Stimulated activated naive CD8-positive, alpha-beta T cell treated with anti-CD3 and anti-CD28 coated beads, Interleukin-15, amount 100 ng/mL, for 72 hours (primary cell): ENCODE data around the gene FLT1.

ENCODE experiments used
- ATAC-seq: fragments of 150-1000 bp; cut with Tn5 transposase; 2 replicates; pipeline ENCODE4 v1.10.0; 2021; ENCODE audit warnings: mild to moderate bottlenecking, moderate library complexity
- DNase-seq, 2 donors: peaks; one replicate each; pipeline ENCODE4 v3.0.0; 2021 to 2022
- H3K27ac Mint-ChIP-seq, 2 donors: one replicate each; pipeline ENCODE4 v1.8.0; 2022; ENCODE audit warnings: mild to moderate bottlenecking in 2 of 2, mixed read lengths in 2 of 2, moderate library complexity in 2 of 2
- H3K27me3 Mint-ChIP-seq: one replicate; pipeline ENCODE4 v1.8.0; 2022; ENCODE audit warnings: mixed read lengths
- H3K4me1 Mint-ChIP-seq: one replicate; pipeline ENCODE4 v1.8.0; 2022; ENCODE audit warnings: mild to moderate bottlenecking, mixed read lengths
- H3K4me3 Mint-ChIP-seq, 2 donors: one replicate each; pipeline ENCODE4 v1.8.0; 2022; ENCODE audit warnings: mild to moderate bottlenecking in 2 of 2, mixed read lengths in 2 of 2, moderate library complexity in 1 of 2
- H3K9me3 Mint-ChIP-seq, 2 donors: one replicate each; pipeline ENCODE4 v1.8.0; 2022; ENCODE audit warnings: mixed read lengths in 2 of 2

The FLT1 gene

GRCh38 chr13:28501547-28501946, 6.6 kb upstream of the FLT1 start:
- Mint-ChIP-seq H3K4me3 (no peak overlapping the region), H3K9me3 (no peaks in the 10 kb centered on the region)

DNA sequence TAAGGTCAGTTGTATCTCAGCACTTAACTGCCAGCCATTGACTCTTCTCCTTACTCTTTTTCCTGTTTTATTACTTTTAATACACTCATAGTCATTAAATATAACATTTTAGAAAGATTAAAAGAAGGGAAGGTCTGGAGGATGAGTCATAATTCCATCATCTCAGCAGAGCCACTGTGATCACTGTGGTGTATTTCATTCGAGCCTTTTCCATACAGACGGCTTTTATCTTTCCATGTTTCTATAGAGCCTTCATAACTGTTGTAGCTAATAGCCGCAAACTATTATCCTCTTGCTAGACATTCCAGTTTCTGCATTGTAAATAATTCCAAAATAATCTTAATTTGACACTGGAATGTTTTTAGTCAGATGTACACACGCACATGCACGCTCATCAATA, 4.7 kb upstream of the FLT1 start:
- H3K4me1 Mint-ChIP-seq = peaks cover 7% of the 10 kb centered on the region
- ATAC-seq = no peak
- no peak overlapping the region for H3K4me3 Mint-ChIP-seq
- no peak overlapping the region for H3K27ac Mint-ChIP-seq
- DNase-seq = no peak
- H3K9me3 Mint-ChIP-seq = no peaks in the 10 kb centered on the region
- peaks cover 30% of the 10 kb centered on the region for H3K27me3 Mint-ChIP-seq

More at GRCh38 chr13:28501547-28501946, 6.6 kb upstream of the FLT1 start:
- ATAC-seq (no peak), DNase-seq (no peak)
- no peak overlapping the region for H3K27ac Mint-ChIP-seq
- H3K4me1 Mint-ChIP-seq = peaks cover 12% of the 10 kb centered on the region
- H3K27me3 Mint-ChIP-seq = peaks cover 15% of the 10 kb centered on the region

DNA sequence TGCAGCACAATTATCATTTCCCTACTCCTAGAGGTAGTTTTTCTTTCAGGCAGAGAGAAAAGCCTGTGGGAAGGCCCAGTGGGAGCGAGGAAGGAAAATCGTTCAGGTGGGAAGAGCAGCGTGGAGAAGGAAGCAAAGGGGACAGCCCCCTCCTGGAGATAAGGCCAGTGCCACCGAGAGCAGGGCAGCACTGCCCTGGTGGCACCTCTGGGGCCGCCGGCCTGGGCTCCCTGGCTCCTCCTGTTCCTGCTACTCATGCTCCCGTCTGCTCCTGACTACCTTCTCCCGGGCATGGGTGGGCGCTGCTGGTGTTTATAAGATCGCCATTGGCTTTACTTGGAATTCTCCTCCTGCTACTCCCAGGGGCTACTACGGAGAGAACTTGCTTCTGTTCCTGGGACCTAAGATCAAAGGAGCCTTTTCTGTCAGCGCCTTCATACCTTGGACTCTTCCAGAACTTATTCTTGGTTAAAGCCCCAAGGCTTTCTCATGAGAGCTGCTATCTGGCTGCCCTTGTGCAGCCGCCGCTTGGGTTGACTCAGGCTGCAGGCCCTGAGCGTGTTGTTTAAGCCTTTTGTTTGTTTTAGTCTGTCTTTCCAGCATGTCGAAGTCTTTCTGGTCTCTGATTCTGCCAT, 3.7 kb upstream of the FLT1 start:
- Mint-ChIP-seq H3K4me1 (peaks cover 10% of the 10 kb centered on the region), H3K4me3 (no peak overlapping the region), H3K27ac (no peak overlapping the region), H3K9me3 (no peaks in the 10 kb centered on the region), H3K27me3 (peaks cover 34% of the 10 kb centered on the region)
- ATAC-seq (no peak), DNase-seq (no peak)

- DNase-seq (no peak), ATAC-seq (no peak)
- no peaks in the 10 kb centered on the region for H3K9me3 Mint-ChIP-seq
- peaks cover 20% of the 10 kb centered on the region for H3K4me1 Mint-ChIP-seq
- peaks cover 38% of the 10 kb centered on the region for H3K27me3 Mint-ChIP-seq
- no peak overlapping the region for H3K4me3 Mint-ChIP-seq
- H3K27ac Mint-ChIP-seq = no peak overlapping the region
Observed at GRCh38 chr13:28497143-28497876, 2.4 kb upstream of the FLT1 start.

GRCh38 chr13:28496188-28496564, 1.2 kb upstream of the FLT1 start:
- ATAC-seq = no peak
- Mint-ChIP-seq H3K9me3 (no peaks in the 10 kb centered on the region), H3K27me3 (peaks cover 38% of the 10 kb centered on the region), H3K27ac (no peak overlapping the region), H3K4me1 (peaks cover 24% of the 10 kb centered on the region), H3K4me3 (peak overlapping the region in 1 of 2 donors; percentile 57)
- no peak for DNase-seq

DNA sequence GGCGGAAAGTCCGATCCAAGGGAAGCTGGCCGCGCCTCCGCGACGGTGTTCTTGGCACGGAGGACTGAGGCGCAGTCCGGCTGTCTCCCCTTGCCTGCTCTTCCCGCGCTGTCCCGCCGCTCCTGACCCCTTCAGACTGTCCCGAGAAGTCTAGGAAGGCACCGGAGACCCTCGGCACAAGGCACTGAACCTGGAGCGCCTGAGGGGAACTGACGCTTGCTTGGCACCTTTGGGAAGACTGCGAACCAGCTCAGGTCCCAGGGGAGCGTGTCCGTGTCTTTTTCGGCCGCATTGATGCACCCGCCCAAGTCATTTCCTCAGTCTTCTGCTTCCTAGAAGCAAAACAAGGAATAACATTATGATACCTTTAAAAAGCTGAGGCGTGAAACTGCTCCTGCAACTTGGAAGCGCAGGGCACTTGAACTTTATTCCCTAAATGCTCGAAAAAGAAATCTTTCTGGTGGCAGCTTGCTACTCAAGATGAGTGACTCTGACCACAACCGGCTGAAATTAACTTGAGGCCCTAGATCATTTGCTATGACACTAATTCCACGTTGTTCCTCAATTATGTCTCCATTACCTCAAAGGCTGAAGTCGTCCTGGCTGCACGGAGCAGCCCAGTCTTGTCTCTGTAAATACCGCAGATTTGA, 735 bp upstream of the FLT1 start:
- Mint-ChIP-seq H3K27ac (no peak overlapping the region), H3K4me3 (peak overlapping the region; percentile 78 to 85), H3K27me3 (peaks cover 43% of the 10 kb centered on the region), H3K4me1 (peaks cover 24% of the 10 kb centered on the region), H3K9me3 (no peaks in the 10 kb centered on the region)
- DNase-seq (no peak), ATAC-seq (no peak)

GRCh38 chr13:28494504-28494777, 487 bp downstream of the FLT1 start:
- Mint-ChIP-seq H3K4me1 (peaks cover 27% of the 10 kb centered on the region), H3K4me3 (peak overlapping the region; percentile 78 to 85), H3K27ac (no peak overlapping the region), H3K27me3 (peaks cover 50% of the 10 kb centered on the region), H3K9me3 (no peaks in the 10 kb centered on the region)
- DNase-seq = peak in 1 of 2 donors; percentile 20
- ATAC-seq = peak; percentile 27

GRCh38 chr13:28493740-28494503, 1.0 kb downstream of the FLT1 start:
- peak overlapping the region in 1 of 2 donors; percentile 19 for H3K27ac Mint-ChIP-seq
- peak; percentile 34 for ATAC-seq
- peaks cover 56% of the 10 kb centered on the region for H3K27me3 Mint-ChIP-seq
- no peaks in the 10 kb centered on the region for H3K9me3 Mint-ChIP-seq
- H3K4me1 Mint-ChIP-seq = peaks cover 31% of the 10 kb centered on the region
- H3K4me3 Mint-ChIP-seq = peak overlapping the region; percentile 78 to 85
- peak; percentile 10 to 19 for DNase-seq

- Mint-ChIP-seq H3K27me3 (peaks cover 58% of the 10 kb centered on the region), H3K27ac (peak overlapping the region in 1 of 2 donors; percentile 91), H3K9me3 (no peaks in the 10 kb centered on the region), H3K4me3 (peak overlapping the region; percentile 82 to 85), H3K4me1 (peaks cover 31% of the 10 kb centered on the region)
- DNase-seq (peak; percentile 39 to 72), ATAC-seq (peak; percentile 88)
Observed at GRCh38 chr13:28492569-28493367, 2.2 kb downstream of the FLT1 start.

DNA sequence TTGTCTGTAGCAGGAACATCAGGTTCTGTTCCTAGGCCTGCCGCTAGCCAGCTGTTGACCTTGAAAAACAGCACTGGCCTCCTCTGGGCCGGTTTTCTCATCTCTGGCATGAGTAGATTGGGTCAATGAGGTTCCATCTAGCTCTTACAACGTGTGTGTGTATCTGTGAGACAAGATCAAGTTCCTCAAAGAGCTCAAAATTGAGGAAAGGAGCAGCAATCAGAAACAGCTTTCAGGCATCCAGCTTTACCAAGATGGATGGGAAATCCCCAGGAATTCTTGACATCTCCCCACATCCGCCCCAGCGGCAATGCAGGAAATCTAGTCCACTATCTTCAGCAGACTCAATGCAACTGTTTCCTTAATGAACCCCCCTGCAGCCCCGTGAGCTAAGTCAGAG, 4.9 kb downstream of the FLT1 start:
- no peak overlapping the region for H3K27ac Mint-ChIP-seq
- DNase-seq (no peak), ATAC-seq (no peak)
- H3K4me3 Mint-ChIP-seq = peak overlapping the region in 1 of 2 donors; percentile 34
- peaks cover 42% of the 10 kb centered on the region for H3K27me3 Mint-ChIP-seq
- H3K9me3 Mint-ChIP-seq = no peaks in the 10 kb centered on the region
- H3K4me1 Mint-ChIP-seq = peaks cover 24% of the 10 kb centered on the region

DNA sequence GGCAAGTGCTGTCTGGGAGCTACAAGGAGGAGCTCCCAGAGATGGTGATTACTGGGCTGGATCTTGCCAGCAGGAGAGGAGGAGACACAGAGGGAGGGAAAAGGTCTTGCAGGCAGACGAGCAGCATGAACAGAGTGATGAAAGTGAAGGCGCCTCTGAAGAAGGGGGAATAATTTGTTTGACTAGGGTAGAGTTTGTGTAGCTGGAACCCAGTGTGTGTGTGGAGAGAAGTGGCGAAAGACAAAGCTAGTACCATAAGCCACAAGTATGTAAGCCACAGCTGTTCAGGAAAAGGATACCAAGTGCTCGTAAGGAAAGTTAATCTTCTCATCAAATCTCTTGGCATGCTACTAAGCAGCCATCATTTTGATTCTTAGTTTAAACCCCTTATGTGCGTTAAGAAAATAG, 5.4 kb downstream of the FLT1 start:
- H3K27ac Mint-ChIP-seq = no peak overlapping the region
- ATAC-seq (no peak), DNase-seq (no peak)
- peaks cover 24% of the 10 kb centered on the region for H3K4me1 Mint-ChIP-seq
- no peak overlapping the region for H3K4me3 Mint-ChIP-seq
- H3K9me3 Mint-ChIP-seq = no peaks in the 10 kb centered on the region
- H3K27me3 Mint-ChIP-seq = peaks cover 42% of the 10 kb centered on the region

DNA sequence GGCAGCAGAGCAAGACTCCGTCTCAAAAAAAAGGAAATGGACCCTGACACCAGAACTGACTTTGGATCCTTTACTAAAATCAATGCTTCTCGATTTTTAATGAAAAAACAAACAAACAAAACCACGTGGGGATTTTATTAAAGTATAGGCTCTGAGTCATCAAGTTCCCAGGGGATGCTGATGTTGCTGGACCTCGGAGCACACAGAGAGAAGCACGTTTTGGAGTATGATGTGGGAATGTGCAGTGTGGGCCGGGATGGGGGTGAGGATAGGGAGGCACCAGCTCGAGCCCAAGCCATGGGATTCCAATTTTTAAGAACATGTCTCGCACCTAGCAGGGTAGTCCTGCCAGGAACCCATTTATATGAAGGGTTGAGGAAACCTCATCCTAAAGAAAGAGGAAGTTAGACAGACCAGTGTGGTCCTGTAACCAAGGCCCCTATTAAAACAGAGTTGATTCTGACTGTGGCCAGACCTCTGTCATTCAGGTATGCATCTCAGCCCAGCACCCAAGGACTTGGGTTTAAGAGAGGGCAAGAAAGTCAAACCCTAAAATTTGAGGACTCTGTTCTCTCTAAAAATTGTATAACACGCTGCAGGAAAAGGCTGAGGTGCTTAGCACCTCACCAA, 6.4 kb downstream of the FLT1 start:
- DNase-seq (no peak), ATAC-seq (no peak)
- Mint-ChIP-seq H3K4me3 (no peak overlapping the region), H3K9me3 (no peaks in the 10 kb centered on the region), H3K27me3 (peaks cover 37% of the 10 kb centered on the region), H3K27ac (no peak overlapping the region), H3K4me1 (peaks cover 20% of the 10 kb centered on the region)

DNA sequence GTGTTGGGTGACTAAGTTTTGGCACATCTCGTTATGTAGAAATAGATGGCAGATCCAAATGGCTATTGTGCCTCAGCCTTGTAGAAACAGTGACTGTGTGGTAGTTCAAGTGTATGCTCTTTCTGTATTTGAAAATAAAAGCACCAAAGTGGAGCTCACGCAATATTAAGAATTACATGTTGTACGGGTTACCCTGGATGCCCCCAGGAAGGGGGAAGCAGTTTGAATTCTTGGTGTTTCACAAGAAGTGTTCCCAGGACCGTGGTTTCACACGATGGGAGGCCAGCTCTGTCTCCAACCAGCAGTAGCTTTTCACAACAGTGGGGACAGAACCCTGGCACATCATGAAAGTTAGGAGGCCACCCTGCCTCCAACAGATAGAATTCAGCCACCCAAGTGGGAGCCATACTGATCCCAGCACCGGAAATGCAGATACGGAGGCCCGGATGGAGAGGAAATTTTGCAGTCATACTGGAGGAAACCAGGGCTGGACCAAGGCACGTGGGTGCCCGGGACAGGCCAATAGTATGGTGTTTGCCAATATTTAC, 8.9 kb downstream of the FLT1 start:
- Mint-ChIP-seq H3K4me3 (no peak overlapping the region), H3K27ac (no peak overlapping the region), H3K27me3 (peaks cover 33% of the 10 kb centered on the region), H3K9me3 (no peaks in the 10 kb centered on the region), H3K4me1 (peaks cover 7% of the 10 kb centered on the region)
- no peak for DNase-seq
- no peak for ATAC-seq

GRCh38 chr13:28485551-28485950, 9.4 kb downstream of the FLT1 start:
- H3K27ac Mint-ChIP-seq = no peak overlapping the region
- no peaks in the 10 kb centered on the region for H3K9me3 Mint-ChIP-seq
- peaks cover 27% of the 10 kb centered on the region for H3K27me3 Mint-ChIP-seq
- DNase-seq = no peak
- no peak overlapping the region for H3K4me3 Mint-ChIP-seq
- H3K4me1 Mint-ChIP-seq = peaks cover 7% of the 10 kb centered on the region
- ATAC-seq = no peak
